Measurements from ENCODE around the gene PLEKHD1. TPM values are rescaled to one million over a fixed set of nuclear protein-coding genes. Genes with fewer than 3 reads are reported as not detected.

The PLEKHD1 gene
- total RNA-seq, 2 experiments from 2014 or later = 0.05 TPM

GRCh38 chr14:69572841-69573135 lies 88.3 kb downstream of the PLEKHD1 start:
- intact Hi-C loops (cut with DNase I, micrococcal nuclease) = loop anchor here (5.0 to 10.0 kb wide), 4 partner anchors 95 to 452 kb away; partner anchors contain the start of gene GALNT16 (in 1 of the 2)
- H3K4me3 Mint-ChIP-seq = no peak overlapping the region
- no peak overlapping the region for H3K27ac Mint-ChIP-seq
- POLR2A ChIA-PET = interaction anchor here (1.0 kb wide), 1 partner anchor 25 kb away, joined by 4 read pairs; no protein-coding TSS in a partner anchor
- H3K27me3 Mint-ChIP-seq = peaks cover 50% of the 10 kb centered on the region
- CTCF ChIA-PET = interaction anchor here (1.0 to 2.2 kb wide), 6 partner anchors 12 to 330 kb away, joined by 4 to 12 read pairs (median 5); no protein-coding TSS in a partner anchor
- peaks cover 10% of the 10 kb centered on the region for H3K4me1 Mint-ChIP-seq
- DNase-seq (no peak), ATAC-seq (no peak)
- H3K36me3 Mint-ChIP-seq (ENCODE audit: low read depth) = no peaks in the 10 kb centered on the region
- no peaks in the 10 kb centered on the region for H3K9me3 Mint-ChIP-seq (ENCODE audit: low read depth)

GRCh38 chr14:69573205-69573830 lies 88.8 kb downstream of the PLEKHD1 start:
- Mint-ChIP-seq H3K27ac (no peak overlapping the region), H3K27me3 (peaks cover 46% of the 10 kb centered on the region)
- intact Hi-C loops (cut with DNase I, micrococcal nuclease) = loop anchor here (5.0 to 10.0 kb wide), 4 partner anchors 96 to 451 kb away; partner anchors contain the start of gene GALNT16 (in 1 of the 2)

GRCh38 chr14:69573831-69574262 lies 89.3 kb downstream of the PLEKHD1 start:
- Mint-ChIP-seq H3K27ac (no peak overlapping the region), H3K27me3 (peaks cover 45% of the 10 kb centered on the region)
- intact Hi-C loops (cut with DNase I, micrococcal nuclease) = loop anchor here (1.0 to 10.0 kb wide), 8 partner anchors 25 to 451 kb away; partner anchors contain the start of gene GALNT16 (in 1 of the 2)

More at GRCh38 chr14:69573205-69573830, 88.8 kb downstream of the PLEKHD1 start:
- no peaks in the 10 kb centered on the region for H3K36me3 Mint-ChIP-seq (ENCODE audit: low read depth)
- ATAC-seq (no peak), DNase-seq (no peak)
- H3K4me3 Mint-ChIP-seq = peak overlapping the region; percentile 26
- peaks cover 10% of the 10 kb centered on the region for H3K4me1 Mint-ChIP-seq
- ChIA-PET POLR2A (no interaction called here), CTCF (interaction anchor here (1.0 to 2.2 kb wide), 12 partner anchors 11 to 331 kb away, joined by 3 to 14 read pairs (median 5); no protein-coding TSS in a partner anchor)
- H3K9me3 Mint-ChIP-seq (ENCODE audit: low read depth) = no peaks in the 10 kb centered on the region

GRCh38 chr14:69574263-69574953 lies 89.9 kb downstream of the PLEKHD1 start, which contains the start of gene CCDC177:
Gene CCDC177, minus strand, starts transcription at chr14:69574871. Its CDS starts 1,249 bp downstream, at chr14:69573622.
- ChIA-PET POLR2A (interaction anchor here (0.6 kb wide), 1 partner anchor 10 kb away, joined by 5 read pairs; no protein-coding TSS in a partner anchor), CTCF (interaction anchor here (0.6 to 2.1 kb wide), 25 partner anchors 9 to 752 kb away, joined by 3 to 14 read pairs (median 4); no protein-coding TSS in a partner anchor)
- Mint-ChIP-seq H3K36me3 (ENCODE audit: low read depth) (no peaks in the 10 kb centered on the region), H3K27me3 (peaks cover 42% of the 10 kb centered on the region), H3K4me3 (peak within 1 kb of the TSS; percentile 58), H3K4me1 (peaks cover 10% of the 10 kb centered on the region), H3K27ac (peak within 1 kb of the TSS; percentile 4), H3K9me3 (ENCODE audit: low read depth) (no peaks in the 10 kb centered on the region)
- DNase-seq (peak; percentile 88), ATAC-seq (peak; percentile 78)
- intact Hi-C loops (cut with DNase I, micrococcal nuclease) = loop anchor here (1.0 to 10.0 kb wide), 8 partner anchors 26 to 450 kb away; partner anchors contain the start of gene GALNT16 (in 1 of the 2)

More at GRCh38 chr14:69573831-69574262, 89.3 kb downstream of the PLEKHD1 start:
- DNase-seq = peak; percentile 37
- POLR2A ChIA-PET = no interaction called here
- Mint-ChIP-seq H3K36me3 (ENCODE audit: low read depth) (no peaks in the 10 kb centered on the region), H3K4me1 (peaks cover 10% of the 10 kb centered on the region), H3K4me3 (peak overlapping the region; percentile 26), H3K9me3 (ENCODE audit: low read depth) (no peaks in the 10 kb centered on the region)
- CTCF ChIA-PET = interaction anchor here (0.7 to 2.1 kb wide), 17 partner anchors 10 to 331 kb away, joined by 3 to 14 read pairs (median 4); no protein-coding TSS in a partner anchor
- no peak for ATAC-seq

GRCh38 chr14:69574954-69575295 lies 90.4 kb downstream of the PLEKHD1 start:
- ChIA-PET CTCF (interaction anchor here (0.6 to 2.1 kb wide), 20 partner anchors 8 to 752 kb away, joined by 3 to 14 read pairs (median 4); no protein-coding TSS in a partner anchor), POLR2A (interaction anchor here (0.6 kb wide), 2 partner anchors 10 to 71 kb away, joined by 3 to 5 read pairs; no protein-coding TSS in a partner anchor)
- Mint-ChIP-seq H3K27me3 (peaks cover 40% of the 10 kb centered on the region), H3K4me1 (peaks cover 10% of the 10 kb centered on the region), H3K4me3 (peak overlapping the region; percentile 58), H3K27ac (peak overlapping the region; percentile 4), H3K36me3 (ENCODE audit: low read depth) (no peaks in the 10 kb centered on the region), H3K9me3 (ENCODE audit: low read depth) (no peaks in the 10 kb centered on the region)
- no peak for DNase-seq
- intact Hi-C loops (cut with DNase I, micrococcal nuclease) = loop anchor here (1.0 to 10.0 kb wide), 8 partner anchors 26 to 450 kb away; partner anchors contain the start of gene GALNT16 (in 1 of the 2)
- ATAC-seq = no peak

- no peaks in the 10 kb centered on the region for H3K36me3 Mint-ChIP-seq (ENCODE audit: low read depth)
- intact Hi-C loops (cut with DNase I, micrococcal nuclease) = loop anchor here (10.0 kb wide), 2 partner anchors 445 to 455 kb away; no protein-coding TSS in a partner anchor
- peaks cover 15% of the 10 kb centered on the region for H3K27me3 Mint-ChIP-seq
- DNase-seq (no peak), ATAC-seq (no peak)
- CTCF ChIA-PET = interaction anchor here (0.7 to 2.7 kb wide), 12 partner anchors 23 to 162 kb away, joined by 3 to 20 read pairs (median 3); no protein-coding TSS in a partner anchor
- no peak overlapping the region for H3K4me3 Mint-ChIP-seq
- peaks cover 2% of the 10 kb centered on the region for H3K4me1 Mint-ChIP-seq
- POLR2A ChIA-PET = no interaction called here
- H3K9me3 Mint-ChIP-seq (ENCODE audit: low read depth) = no peaks in the 10 kb centered on the region
- H3K27ac Mint-ChIP-seq = no peak overlapping the region
These were observed 94.9 kb downstream of the PLEKHD1 start for GRCh38 chr14:69579476-69579875.

GRCh38 chr14:69580009-69580577 lies 95.6 kb downstream of the PLEKHD1 start:
- DNase-seq = peak; percentile 54
- peak; percentile 64 for ATAC-seq
- no peaks in the 10 kb centered on the region for H3K9me3 Mint-ChIP-seq (ENCODE audit: low read depth)
- H3K27me3 Mint-ChIP-seq = peaks cover 13% of the 10 kb centered on the region
- no peaks in the 10 kb centered on the region for H3K4me1 Mint-ChIP-seq
- POLR2A ChIA-PET = no interaction called here
- H3K27ac Mint-ChIP-seq = no peak overlapping the region
- CTCF ChIA-PET = interaction anchor here (0.7 to 2.7 kb wide), 13 partner anchors 23 to 600 kb away, joined by 3 to 20 read pairs (median 3); no protein-coding TSS in a partner anchor
- no peak overlapping the region for H3K4me3 Mint-ChIP-seq
- H3K36me3 Mint-ChIP-seq (ENCODE audit: low read depth) = no peaks in the 10 kb centered on the region
- intact Hi-C loops (cut with DNase I, micrococcal nuclease) = no loop called here

Other genes with a start within 250 kb of the PLEKHD1 start
- under 1 TPM in 1 of 2 experiments, not detected in 1; 0.14 TPM for gene GALNT16, start 224.6 kb upstream of the PLEKHD1 start, total RNA-seq
- 100 to 1,000 TPM; 343 to 385 TPM for gene ERH, start 86.4 kb upstream of the PLEKHD1 start, total RNA-seq
- 10 to 100 TPM; 40.1 to 42.6 TPM for gene SLC39A9, start 86.0 kb upstream of the PLEKHD1 start, total RNA-seq
- not detected for gene CCDC177, start 90.1 kb downstream of the PLEKHD1 start, total RNA-seq
- gene SUSD6, start 126.9 kb downstream of the PLEKHD1 start, total RNA-seq = 10 to 100 TPM; 57.9 to 59.3 TPM

Data from activated CD4-positive, alpha-beta T cell treated with anti-CD3 and anti-CD28 coated beads for 36 hours (primary cell).